Parathyroid adenoma (tissue), 2 donors: Measurements from ENCODE around the gene ERC1.

Source experiments
- H2AFZ ChIP-seq: fragments of 300-600 bp; sonication (generic); one replicate; pipeline ENCODE4 v1.7.0; 2017; ENCODE audit warnings: antibody characterized with exemption, mild to moderate bottlenecking
- H3K27ac ChIP-seq: fragments of 300-600 bp; sonication (generic); one replicate; pipeline ENCODE4 v1.7.0; 2017
- H3K27me3 ChIP-seq: fragments of 300-600 bp; sonication (generic); one replicate; pipeline ENCODE4 v1.7.0; 2017; ENCODE audit warnings: low read length; ENCODE audit not compliant: control insufficient read depth, insufficient read depth
- H3K36me3 ChIP-seq: fragments of 300-600 bp; sonication (generic); one replicate; pipeline ENCODE4 v1.7.0; 2017; ENCODE audit warnings: low read length; ENCODE audit not compliant: control insufficient read depth, insufficient read depth
- H3K4me1 ChIP-seq: fragments of 300-600 bp; sonication (generic); one replicate; pipeline ENCODE4 v1.7.0; 2017; ENCODE audit warnings: control low read depth
- H3K4me2 ChIP-seq: fragments of 300-600 bp; sonication (generic); one replicate; pipeline ENCODE4 v1.7.0; 2017; ENCODE audit warnings: low read length
- H3K4me3 ChIP-seq: fragments of 300-600 bp; sonication (generic); one replicate; pipeline ENCODE4 v1.7.0; 2017; ENCODE audit warnings: low read depth, low read length
- H3K79me2 ChIP-seq: fragments of 300-600 bp; sonication (generic); one replicate; pipeline ENCODE4 v1.7.0; 2017; ENCODE audit warnings: control low read depth
- H3K9ac ChIP-seq: fragments of 300-600 bp; sonication (generic); one replicate; pipeline ENCODE4 v1.7.0; 2017; ENCODE audit warnings: mild to moderate bottlenecking
- H3K9me3 ChIP-seq: fragments of 300-600 bp; sonication (generic); one replicate; pipeline ENCODE4 v1.7.0; 2017; ENCODE audit warnings: low read length; ENCODE audit not compliant: control insufficient read depth
- CTCF ChIP-seq: fragments of 300-600 bp; sonication (generic); IDR thresholded peaks from one replicate; pipeline ENCODE4 v1.7.0; 2017; ENCODE audit warnings: antibody characterized with exemption, mild to moderate bottlenecking
- donor health status: primary hyperparathyroidism.

ERC1 gene

GRCh38 chr12:1289371-1290155 is 298.5 kb downstream of the ERC1 start:
- no peak overlapping the region for H3K4me2 ChIP-seq
- no peak for TF ChIP-seq CTCF
- no peaks in the 10 kb centered on the region for H3K4me1 ChIP-seq
- H2AFZ ChIP-seq: no peak overlapping the region
- H3K79me2 ChIP-seq: peaks cover 3% of the 10 kb centered on the region
- no peaks in the 10 kb centered on the region for H3K36me3 ChIP-seq
- no peaks in the 10 kb centered on the region for H3K9me3 ChIP-seq
- no peak overlapping the region for H3K4me3 ChIP-seq
- H3K27ac ChIP-seq: no peak overlapping the region
- H3K27me3 ChIP-seq: no peaks in the 10 kb centered on the region
- no peak overlapping the region for H3K9ac ChIP-seq

- Histone ChIP-seq H3K27me3 (no peaks in the 10 kb centered on the region), H2AFZ (no peak overlapping the region), H3K9ac (no peak overlapping the region), H3K79me2 (peaks cover 3% of the 10 kb centered on the region), H3K4me1 (no peaks in the 10 kb centered on the region), H3K4me2 (no peak overlapping the region), H3K27ac (no peak overlapping the region), H3K36me3 (no peaks in the 10 kb centered on the region), H3K4me3 (no peak overlapping the region), H3K9me3 (no peaks in the 10 kb centered on the region)
- TF ChIP-seq CTCF: no peak
These were observed 299.7 kb downstream of the ERC1 start for GRCh38 chr12:1290716-1291115.

GRCh38 chr12:1291601-1292332 is 300.7 kb downstream of the ERC1 start:
- no peak for TF ChIP-seq CTCF
- H3K27ac ChIP-seq: no peak overlapping the region

GRCh38 chr12:1293901-1294300 is 302.9 kb downstream of the ERC1 start:
- H3K79me2 ChIP-seq: peaks cover 3% of the 10 kb centered on the region
- H3K4me3 ChIP-seq: no peak overlapping the region
- no peaks in the 10 kb centered on the region for H3K9me3 ChIP-seq
- H3K9ac ChIP-seq: no peak overlapping the region
- H3K4me1 ChIP-seq: no peaks in the 10 kb centered on the region
- no peak overlapping the region for H2AFZ ChIP-seq
- H3K36me3 ChIP-seq: no peaks in the 10 kb centered on the region
- H3K4me2 ChIP-seq: no peak overlapping the region
- no peak for TF ChIP-seq CTCF
- no peaks in the 10 kb centered on the region for H3K27me3 ChIP-seq
- no peak overlapping the region for H3K27ac ChIP-seq

More at GRCh38 chr12:1291601-1292332, 300.7 kb downstream of the ERC1 start:
- H3K9ac ChIP-seq: no peak overlapping the region
- H3K79me2 ChIP-seq: peaks cover 3% of the 10 kb centered on the region
- no peak overlapping the region for H2AFZ ChIP-seq
- no peak overlapping the region for H3K4me2 ChIP-seq
- H3K36me3 ChIP-seq: no peaks in the 10 kb centered on the region
- no peaks in the 10 kb centered on the region for H3K4me1 ChIP-seq
- H3K27me3 ChIP-seq: no peaks in the 10 kb centered on the region
- no peaks in the 10 kb centered on the region for H3K9me3 ChIP-seq
- H3K4me3 ChIP-seq: no peak overlapping the region
